Caco-2 (cell line): Measurements from ENCODE around the gene SH3D19. TPM values are rescaled to one million over a fixed set of nuclear protein-coding genes. Genes with fewer than 3 reads are reported as not detected.

Experiments
- BruUV-seq: library from RNA; stranded (reverse); fragments of 400-500 nt; replicated peaks from 2 replicates; lab custom pipeline; 2021; lab: Mats Ljungman, UMichigan
- CTCF ChIA-PET: fragments of 300-600 bp; sonication (Branson Sonifier 250); formaldehyde crosslinking; loops from one replicate; lab custom pipeline; 2022; ENCODE audit warnings: antibody characterized with exemption; lab: Charles Lee
- POLR2A ChIA-PET: fragments of 300-600 bp; sonication (Branson Sonifier 250); formaldehyde crosslinking; loops from one replicate; lab custom pipeline; 2022; ENCODE audit warnings: antibody characterized with exemption; lab: Charles Lee
- DNase-seq, 2 experiments: peaks; one replicate each; pipeline versions ENCODE4 v3.0.0 to v3.0.0-alpha.2; 2020 to 2022
- H3K27me3 ChIP-seq: replicated peaks from 2 replicates; pipeline ENCODE4 v1.6.0; 2011; ENCODE audit warnings: low read length; ENCODE audit not compliant: control insufficient read depth, insufficient read depth
- H3K36me3 ChIP-seq: 2 replicates; pipeline ENCODE4 v1.5.1; 2011; ENCODE audit warnings: low read length; ENCODE audit not compliant: control insufficient read depth, insufficient read depth
- H3K4me1 ChIP-seq: fragments of 250-450 bp; sonication (Bioruptor Pico); 2 replicates; pipeline ENCODE4 v1.5.1; 2020; ENCODE audit warnings: mild to moderate bottlenecking
- H3K4me3 ChIP-seq: 2 replicates; pipeline ENCODE4 v1.5.1; 2011; ENCODE audit warnings: low read depth, mild to moderate bottlenecking, control low read depth, low read length
- H3K9me3 ChIP-seq: fragments of 250-450 bp; sonication (Bioruptor Pico); 2 replicates; pipeline ENCODE4 v1.5.1; 2020; ENCODE audit warnings: mild to moderate bottlenecking, moderate library complexity
- H3K27ac Mint-ChIP-seq: one replicate; pipeline ENCODE4 v1.8.0; 2022; ENCODE audit warnings: mixed read lengths; ENCODE audit not compliant: unreplicated experiment
- H3K27me3 Mint-ChIP-seq: one replicate; pipeline ENCODE4 v1.8.0; 2022; ENCODE audit warnings: mixed read lengths; ENCODE audit not compliant: insufficient read depth, unreplicated experiment
- H3K36me3 Mint-ChIP-seq: one replicate; pipeline ENCODE4 v1.8.0; 2022; ENCODE audit warnings: mild to moderate bottlenecking, mixed read lengths; ENCODE audit not compliant: insufficient read depth, unreplicated experiment
- H3K4me1 Mint-ChIP-seq: one replicate; pipeline ENCODE4 v1.8.0; 2022; ENCODE audit warnings: low read depth, mixed read lengths; ENCODE audit not compliant: unreplicated experiment
- H3K4me3 Mint-ChIP-seq: one replicate; pipeline ENCODE4 v1.8.0; 2022; ENCODE audit warnings: mild to moderate bottlenecking, moderate library complexity, mixed read lengths; ENCODE audit not compliant: unreplicated experiment
- H3K9me3 Mint-ChIP-seq: one replicate; pipeline ENCODE4 v1.8.0; 2022; ENCODE audit warnings: mixed read lengths; ENCODE audit not compliant: unreplicated experiment
- intact Hi-C: fragments of 100-400 bp; cut with micrococcal nuclease; formaldehyde crosslinking; loops from one replicate; pipeline ENCODE4 v1.10.0; 2022; ENCODE audit not compliant: unreplicated experiment
- total RNA-seq: library from RNA; stranded (reverse); gene quantifications from 2 replicates; pipeline ENCODE4 v1.2.3, GENCODE V29; 2022
- TF ChIP-seq, protein P1 (sequence below), 2 experiments: fragments of 200-600 bp in 1 of 2; IDR thresholded peaks; 1 replicate in 1 of 2; 2 replicates in 1 of 2; pipeline versions ENCODE4 v1.5.1 to v1.8.0; 2011 to 2022; ENCODE audit warnings: antibody characterized with exemption in 1 of 2, control low read depth in 1 of 2, inconsistent platforms in 1 of 2, low read depth in 1 of 2, low read length in 1 of 2, mild to moderate bottlenecking in 1 of 2, moderate library complexity in 1 of 2; ENCODE audit not compliant: insufficient read depth in 1 of 2, severe bottlenecking in 1 of 2, unreplicated experiment in 1 of 2

The SH3D19 gene
- total RNA-seq, 1 experiment from 2014 or later, result 57.8 TPM

DNA sequence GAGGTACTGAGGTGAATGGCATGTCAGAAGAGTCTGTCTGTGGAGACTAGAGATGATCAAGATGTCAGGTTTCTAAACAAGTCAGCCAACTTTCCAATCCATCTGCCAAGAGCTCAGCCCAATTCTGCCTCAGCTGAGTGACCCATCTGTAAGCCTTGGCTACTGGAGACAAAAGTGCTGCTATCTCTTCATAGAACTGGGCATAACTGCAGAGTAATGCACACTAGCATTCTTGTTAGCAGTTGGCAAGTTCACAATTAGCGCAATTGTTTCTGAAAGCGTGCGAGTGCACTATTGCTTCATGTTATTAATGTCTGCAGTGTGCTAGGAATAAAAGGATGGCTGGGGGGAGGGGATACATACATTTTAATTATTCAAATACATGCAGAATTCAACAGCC is 32.9 kb upstream of the SH3D19 start:
- intact Hi-C loops, result no loop called here
- Mint-ChIP-seq H3K4me3 (no peak overlapping the region), H3K27me3 (no peaks in the 10 kb centered on the region), H3K9me3 (no peaks in the 10 kb centered on the region), H3K36me3 (peaks cover 8% of the 10 kb centered on the region), H3K27ac (no peak overlapping the region), H3K4me1 (peaks cover 12% of the 10 kb centered on the region)
- Histone ChIP-seq H3K36me3 (no peaks in the 10 kb centered on the region), H3K4me3 (no peak overlapping the region), H3K4me1 (no peaks in the 10 kb centered on the region), H3K27me3 (no peaks in the 10 kb centered on the region), H3K9me3 (no peaks in the 10 kb centered on the region)
- BruUV-seq, result no TSS peak
- TF ChIP-seq, protein P1, sequence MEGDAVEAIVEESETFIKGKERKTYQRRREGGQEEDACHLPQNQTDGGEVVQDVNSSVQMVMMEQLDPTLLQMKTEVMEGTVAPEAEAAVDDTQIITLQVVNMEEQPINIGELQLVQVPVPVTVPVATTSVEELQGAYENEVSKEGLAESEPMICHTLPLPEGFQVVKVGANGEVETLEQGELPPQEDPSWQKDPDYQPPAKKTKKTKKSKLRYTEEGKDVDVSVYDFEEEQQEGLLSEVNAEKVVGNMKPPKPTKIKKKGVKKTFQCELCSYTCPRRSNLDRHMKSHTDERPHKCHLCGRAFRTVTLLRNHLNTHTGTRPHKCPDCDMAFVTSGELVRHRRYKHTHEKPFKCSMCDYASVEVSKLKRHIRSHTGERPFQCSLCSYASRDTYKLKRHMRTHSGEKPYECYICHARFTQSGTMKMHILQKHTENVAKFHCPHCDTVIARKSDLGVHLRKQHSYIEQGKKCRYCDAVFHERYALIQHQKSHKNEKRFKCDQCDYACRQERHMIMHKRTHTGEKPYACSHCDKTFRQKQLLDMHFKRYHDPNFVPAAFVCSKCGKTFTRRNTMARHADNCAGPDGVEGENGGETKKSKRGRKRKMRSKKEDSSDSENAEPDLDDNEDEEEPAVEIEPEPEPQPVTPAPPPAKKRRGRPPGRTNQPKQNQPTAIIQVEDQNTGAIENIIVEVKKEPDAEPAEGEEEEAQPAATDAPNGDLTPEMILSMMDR (IDR thresholded peaks at IDR 0.05; ENCODE audit: insufficient read depth in 1 of 2, low read depth in 1 of 2, low read length in 1 of 2, severe bottlenecking in 1 of 2, unreplicated experiment in 1 of 2), result no peak
- no peak for DNase-seq
- POLR2A ChIA-PET, result no interaction called here
- CTCF ChIA-PET, result no interaction called here

DNA sequence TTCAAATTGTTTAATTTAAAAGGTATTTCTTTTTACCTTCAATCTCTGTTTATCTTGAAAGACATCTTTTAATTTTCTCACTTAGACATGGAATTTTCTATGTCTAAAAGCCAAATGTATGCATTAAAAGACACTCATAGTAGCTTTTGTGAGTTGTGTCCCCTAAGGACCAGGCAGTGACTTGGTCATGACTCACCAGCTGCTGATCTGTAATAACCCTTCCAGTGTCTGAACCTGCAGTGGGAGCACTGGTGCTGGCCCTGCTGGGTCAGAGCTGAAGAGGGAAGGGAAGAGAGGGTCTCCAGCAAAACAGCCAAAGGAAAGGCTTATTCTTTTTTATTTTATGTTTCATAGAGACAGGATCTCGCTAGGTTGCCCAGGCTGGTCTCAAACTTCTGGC is 31.1 kb upstream of the SH3D19 start:
- no peaks in the 10 kb centered on the region for H3K36me3 ChIP-seq
- H3K27ac Mint-ChIP-seq, result no peak overlapping the region
- H3K27me3 Mint-ChIP-seq, result no peaks in the 10 kb centered on the region
- no peaks in the 10 kb centered on the region for H3K27me3 ChIP-seq
- no TSS peak for BruUV-seq
- no peaks in the 10 kb centered on the region for H3K9me3 Mint-ChIP-seq
- no peaks in the 10 kb centered on the region for H3K36me3 Mint-ChIP-seq
- no peak overlapping the region for H3K4me3 Mint-ChIP-seq
- peaks cover 12% of the 10 kb centered on the region for H3K4me1 Mint-ChIP-seq
- no peaks in the 10 kb centered on the region for H3K9me3 ChIP-seq
- DNase-seq, result no peak
- intact Hi-C loops, result no loop called here
- no peak overlapping the region for H3K4me3 ChIP-seq
- H3K4me1 ChIP-seq, result no peaks in the 10 kb centered on the region
- ChIA-PET CTCF (interaction anchor here (0.6 kb wide), 1 partner anchor 205 kb away, joined by 3 read pairs; no protein-coding TSS in a partner anchor), POLR2A (no interaction called here)
- TF ChIP-seq, protein P1 (IDR thresholded peaks at IDR 0.05; ENCODE audit: insufficient read depth in 1 of 2, low read depth in 1 of 2, low read length in 1 of 2, severe bottlenecking in 1 of 2, unreplicated experiment in 1 of 2), result no peak

DNA sequence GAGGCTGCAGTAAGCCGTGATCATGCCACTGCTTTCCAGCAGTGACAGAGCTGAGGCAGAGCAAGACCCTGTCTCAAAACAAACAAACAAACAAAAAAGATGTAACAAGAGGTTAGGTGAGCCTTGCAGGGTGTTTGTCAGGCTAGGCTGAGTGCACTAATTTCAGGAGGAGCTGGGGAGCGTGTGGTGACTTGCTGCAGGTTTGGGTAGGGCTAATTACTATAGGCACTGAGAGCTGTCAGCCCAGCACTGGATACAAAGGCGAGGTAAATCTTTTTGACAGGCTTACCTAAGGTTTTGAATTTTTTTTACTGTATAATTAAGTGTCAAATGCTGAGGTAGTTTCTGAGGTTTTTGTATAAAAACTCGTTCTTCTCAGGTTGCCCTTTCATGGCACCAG is 29.8 kb upstream of the SH3D19 start:
- Mint-ChIP-seq H3K36me3 (no peaks in the 10 kb centered on the region), H3K27ac (no peak overlapping the region), H3K27me3 (no peaks in the 10 kb centered on the region), H3K9me3 (no peaks in the 10 kb centered on the region), H3K4me1 (peaks cover 5% of the 10 kb centered on the region), H3K4me3 (no peak overlapping the region)
- ChIA-PET POLR2A (no interaction called here), CTCF (no interaction called here)
- DNase-seq, result no peak
- Histone ChIP-seq H3K4me1 (no peaks in the 10 kb centered on the region), H3K36me3 (no peaks in the 10 kb centered on the region), H3K4me3 (no peak overlapping the region), H3K27me3 (no peaks in the 10 kb centered on the region), H3K9me3 (no peaks in the 10 kb centered on the region)
- no TSS peak for BruUV-seq
- TF ChIP-seq, protein P1 (IDR thresholded peaks at IDR 0.05; ENCODE audit: insufficient read depth in 1 of 2, low read depth in 1 of 2, low read length in 1 of 2, severe bottlenecking in 1 of 2, unreplicated experiment in 1 of 2), result no peak
- intact Hi-C loops, result no loop called here
